NCI-H146 treated with DMSO at 0.1 percent for 48 hours (cell line): ENCODE results near the gene GINS1.

Source experiments
- DNase-seq: peaks from one replicate; lab custom pipeline; 2025; ENCODE audit not compliant: unreplicated experiment; lab: John Stamatoyannopoulos, UW

The GINS1 gene

GRCh38 chr20:25453035-25453810, 45.8 kb downstream of the GINS1 start:
- no peak for DNase-seq

DNA sequence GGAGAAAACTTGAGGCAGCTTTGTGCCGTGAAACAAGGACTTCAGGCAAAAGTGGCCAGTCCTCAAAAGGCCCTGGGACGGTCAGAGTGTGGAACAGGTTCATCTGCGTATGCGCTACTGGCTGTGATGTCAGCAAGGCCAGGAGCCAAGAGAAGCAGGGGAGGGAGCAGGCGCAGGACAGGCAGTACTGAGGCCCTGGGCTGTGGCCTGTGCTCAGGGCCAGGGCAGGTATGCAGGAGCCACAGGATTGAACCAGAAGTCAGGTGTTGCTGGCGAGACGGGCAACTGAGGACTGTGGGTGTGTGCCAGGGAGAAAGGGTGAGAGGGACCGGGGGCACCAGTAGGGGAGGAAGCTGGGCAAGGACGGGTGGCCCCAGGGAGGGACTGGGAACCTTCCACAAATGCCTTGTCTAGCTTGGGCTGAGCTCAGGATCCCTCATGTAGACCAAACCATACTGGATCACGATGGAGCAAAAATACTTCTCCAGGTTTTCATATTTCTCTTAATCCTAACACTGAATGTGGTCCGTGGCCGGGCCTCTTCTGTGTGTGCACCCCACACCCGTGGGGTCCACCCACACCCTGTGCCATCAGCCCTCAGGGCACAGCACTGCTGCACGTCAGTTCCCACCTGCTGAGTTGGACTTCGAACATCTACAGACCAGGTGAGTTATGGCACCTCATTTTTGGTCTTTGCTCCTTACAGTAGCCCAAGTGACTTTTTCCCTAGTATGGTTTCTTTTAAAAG, 46.9 kb downstream of the GINS1 start:
- no peak for DNase-seq

- no peak for DNase-seq
Measured at GRCh38 chr20:25457886-25458680, 50.6 kb downstream of the GINS1 start.

- DNase-seq, result no peak
Measured at GRCh38 chr20:25459111-25459830, 51.8 kb downstream of the GINS1 start.

- no peak for DNase-seq
Measured at GRCh38 chr20:25459916-25460535, 52.6 kb downstream of the GINS1 start.

DNA sequence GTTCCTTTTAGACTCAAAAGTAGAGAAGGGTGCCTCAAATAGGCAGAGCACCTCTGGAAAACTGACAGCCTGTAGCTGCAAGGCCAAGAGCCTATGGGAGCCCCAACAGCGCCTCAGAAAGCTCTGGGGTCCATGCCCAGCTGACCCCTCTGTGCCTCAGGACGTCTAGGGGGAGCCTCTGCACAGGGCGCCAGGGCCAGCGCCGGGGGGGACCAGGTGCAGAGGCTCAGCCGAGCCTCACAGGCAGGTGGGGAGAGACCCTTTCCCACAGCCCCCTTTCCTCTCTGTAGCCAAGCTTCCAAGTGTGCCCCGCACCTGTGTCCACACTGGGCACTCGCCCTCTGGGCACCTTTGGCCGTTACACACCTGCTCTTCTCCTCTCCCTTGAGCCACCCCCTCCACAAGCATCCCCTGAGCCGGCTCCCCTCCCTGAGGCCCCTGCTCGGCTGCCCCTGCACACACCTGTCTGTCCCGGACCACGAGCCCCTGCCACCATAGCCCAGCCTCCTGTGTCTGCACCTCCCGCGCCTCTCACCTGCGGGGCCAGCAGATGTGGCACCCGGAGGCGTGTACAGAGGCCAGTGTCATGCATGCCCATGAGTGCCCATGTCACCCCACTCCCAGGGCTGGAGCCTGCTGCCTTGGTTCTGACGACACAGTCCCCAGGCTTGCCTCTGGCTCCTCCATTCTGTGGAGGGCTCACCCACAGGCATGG, 53.2 kb downstream of the GINS1 start:
- DNase-seq, result no peak

GRCh38 chr20:25461281-25461650, 53.8 kb downstream of the GINS1 start:
- no peak for DNase-seq

GRCh38 chr20:25461786-25462545, 54.5 kb downstream of the GINS1 start:
- no peak for DNase-seq

DNA sequence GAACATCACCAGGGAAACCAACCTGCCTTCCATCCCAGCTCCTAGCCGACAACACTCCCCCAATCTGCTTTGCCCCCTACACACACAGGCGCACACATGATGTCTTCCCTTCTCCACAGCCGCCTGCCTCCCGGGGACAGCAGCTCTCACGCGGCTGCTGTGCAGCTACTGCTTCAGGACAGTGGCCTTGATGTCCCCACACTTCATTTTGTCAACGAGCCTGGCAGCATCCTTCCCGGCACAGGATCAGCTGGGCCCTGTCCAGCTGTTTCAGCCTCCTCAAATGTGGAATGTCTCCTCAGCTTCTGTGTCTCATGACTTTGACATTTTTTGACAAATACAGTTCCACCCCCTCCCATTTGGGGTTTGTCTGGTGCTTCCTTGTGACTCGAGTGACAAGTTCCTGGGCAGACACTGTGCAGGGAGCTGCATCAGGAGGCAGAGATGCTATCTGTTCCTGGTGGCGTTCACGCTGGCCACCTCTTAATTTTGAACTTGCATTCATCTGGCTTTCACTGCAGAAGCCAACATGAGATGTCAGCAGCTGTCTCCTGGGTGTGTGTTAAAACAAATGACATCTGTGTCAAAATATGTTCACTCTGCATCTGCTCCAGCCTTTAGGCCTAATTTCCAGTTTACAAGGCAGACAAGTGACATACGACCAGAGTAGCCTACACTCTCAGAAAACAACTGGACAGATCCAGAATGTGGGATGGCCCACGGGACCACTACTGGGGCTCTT, 57.2 kb downstream of the GINS1 start:
- DNase-seq, result no peak

GRCh38 chr20:25465243-25466135, 58.0 kb downstream of the GINS1 start:
- no peak for DNase-seq

GRCh38 chr20:25466846-25467245, 59.4 kb downstream of the GINS1 start:
- DNase-seq, result no peak

GRCh38 chr20:25467441-25467840, 60.0 kb downstream of the GINS1 start:
- DNase-seq, result no peak

DNA sequence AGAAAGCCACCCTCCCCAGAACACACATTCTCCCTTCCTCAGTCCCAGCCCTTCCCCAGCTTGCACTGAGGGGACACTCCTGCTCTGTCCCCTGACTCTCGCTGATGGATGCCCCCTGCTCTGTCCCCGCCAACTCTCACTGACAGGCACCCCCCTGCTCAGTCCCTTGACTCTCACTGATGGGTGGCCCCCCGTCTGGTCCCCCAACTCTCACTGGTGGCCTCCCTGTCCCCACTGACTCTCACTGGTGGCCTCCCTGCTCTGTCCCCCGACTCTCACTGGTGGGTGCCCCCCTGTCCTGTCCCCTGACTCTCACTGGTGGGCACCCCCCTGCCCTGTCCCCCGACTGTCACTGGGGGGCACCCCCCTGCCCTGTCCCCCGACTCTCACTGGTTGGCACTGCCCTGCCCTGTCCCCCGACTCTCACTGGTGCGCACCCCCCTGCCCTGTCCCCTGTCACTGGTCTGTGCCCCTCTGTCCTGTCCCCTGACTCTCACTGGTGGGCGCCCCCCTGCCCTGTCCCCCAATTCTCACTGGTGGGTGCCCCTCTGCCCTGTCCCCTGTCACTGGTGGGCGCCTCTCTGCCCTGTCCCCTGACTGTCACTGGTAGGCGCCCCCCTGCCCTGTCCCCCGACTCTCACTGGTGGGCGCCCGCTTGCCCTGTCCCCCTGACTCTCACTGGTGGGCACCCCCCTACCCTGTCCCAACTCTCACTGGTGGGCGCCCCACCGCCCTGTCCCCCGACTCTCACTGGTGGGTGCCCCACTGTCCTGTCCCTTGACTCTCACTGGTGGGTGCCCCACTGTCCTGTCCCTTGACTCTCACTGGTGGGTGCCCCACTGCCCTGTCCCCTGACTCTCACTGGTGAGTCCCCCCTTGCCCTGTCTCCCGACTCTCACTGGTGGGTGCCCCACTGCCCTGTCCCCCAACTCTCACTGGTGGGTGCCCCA, 60.9 kb downstream of the GINS1 start:
- no peak for DNase-seq

- no peak for DNase-seq
Measured at GRCh38 chr20:25469558-25469957, 62.1 kb downstream of the GINS1 start.

GRCh38 chr20:25470045-25470444, 62.6 kb downstream of the GINS1 start:
- DNase-seq, result no peak

GRCh38 chr20:25471020-25471419, 63.5 kb downstream of the GINS1 start:
- DNase-seq, result no peak
